Measurements from ENCODE around the gene ACACA. TPM values are rescaled to one million over a fixed set of nuclear protein-coding genes. Genes with fewer than 3 reads are reported as not detected.

The ACACA gene
- total RNA-seq, 1 experiment from 2014 or later: 33.0 TPM

DNA sequence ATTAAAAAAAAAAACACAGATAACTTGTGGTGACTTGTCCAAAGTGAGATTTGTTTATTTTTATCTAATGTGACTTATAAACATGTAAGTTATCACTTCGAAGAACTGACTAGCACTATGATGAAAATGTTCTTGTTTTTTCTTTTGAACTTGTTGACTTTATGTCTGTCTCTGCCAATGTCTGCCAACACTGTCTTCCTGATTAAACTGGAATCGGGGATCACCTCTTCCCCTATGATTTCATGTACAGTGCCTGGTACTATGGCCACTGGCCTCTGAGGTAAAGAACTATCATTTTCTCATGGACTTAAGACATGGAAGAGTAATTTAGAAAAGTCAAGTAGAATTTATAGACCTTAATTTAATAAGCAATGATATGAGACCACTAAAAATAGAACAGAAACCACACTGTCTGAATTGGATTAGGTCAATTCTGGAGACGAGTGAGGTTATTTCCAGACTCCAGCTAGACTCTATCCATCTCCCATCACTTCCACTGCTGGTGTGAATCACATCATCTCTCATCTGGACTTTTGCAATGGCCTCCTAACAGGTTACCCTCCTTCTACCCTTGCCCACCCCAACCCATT, 22.0 kb downstream of the ACACA start:
- H3K36me3 ChIP-seq (ENCODE audit: low read depth, low read length): no peaks in the 10 kb centered on the region
- H3K4me3 ChIP-seq (ENCODE audit: low read length): no peak overlapping the region
- H4K20me1 ChIP-seq (ENCODE audit: low read length): no peaks in the 10 kb centered on the region
- no peak overlapping the region for H3K9ac ChIP-seq (ENCODE audit: low read length)
- H3K27me3 ChIP-seq (ENCODE audit: low read length): no peaks in the 10 kb centered on the region
- no peak overlapping the region for H3K27ac ChIP-seq (ENCODE audit: low read length)
- no peaks in the 10 kb centered on the region for H3F3A ChIP-seq (ENCODE audit: low read length, unreplicated experiment)
- ChIA-PET CTCF (no interaction called here), POLR2A (ENCODE audit: unreplicated experiment) (no interaction called here)
- DNase-seq (no peak), ATAC-seq (no peak)
- no peaks in the 10 kb centered on the region for H3K4me1 ChIP-seq (ENCODE audit: insufficient read depth, low read length)
- intact Hi-C loops (cut with micrococcal nuclease): no loop called here
- H3K9me2 ChIP-seq (replicated peaks; ENCODE audit: low read length): no peaks in the 10 kb centered on the region
- no TSS peak for BruUV-seq (replicated peaks)
- no peaks in the 10 kb centered on the region for H3K79me2 ChIP-seq (ENCODE audit: low read length)
- H2AFZ ChIP-seq (ENCODE audit: low read length): no peak overlapping the region
- no peaks in the 10 kb centered on the region for H3K9me3 ChIP-seq (ENCODE audit: low read length)
- no peak overlapping the region for H3K4me2 ChIP-seq (ENCODE audit: low read length)
- no peak for TF ChIP-seq EZH2 (IDR thresholded peaks at IDR 0.05; ENCODE audit: low read length, unreplicated experiment)
- TF ChIP-seq, protein P1, sequence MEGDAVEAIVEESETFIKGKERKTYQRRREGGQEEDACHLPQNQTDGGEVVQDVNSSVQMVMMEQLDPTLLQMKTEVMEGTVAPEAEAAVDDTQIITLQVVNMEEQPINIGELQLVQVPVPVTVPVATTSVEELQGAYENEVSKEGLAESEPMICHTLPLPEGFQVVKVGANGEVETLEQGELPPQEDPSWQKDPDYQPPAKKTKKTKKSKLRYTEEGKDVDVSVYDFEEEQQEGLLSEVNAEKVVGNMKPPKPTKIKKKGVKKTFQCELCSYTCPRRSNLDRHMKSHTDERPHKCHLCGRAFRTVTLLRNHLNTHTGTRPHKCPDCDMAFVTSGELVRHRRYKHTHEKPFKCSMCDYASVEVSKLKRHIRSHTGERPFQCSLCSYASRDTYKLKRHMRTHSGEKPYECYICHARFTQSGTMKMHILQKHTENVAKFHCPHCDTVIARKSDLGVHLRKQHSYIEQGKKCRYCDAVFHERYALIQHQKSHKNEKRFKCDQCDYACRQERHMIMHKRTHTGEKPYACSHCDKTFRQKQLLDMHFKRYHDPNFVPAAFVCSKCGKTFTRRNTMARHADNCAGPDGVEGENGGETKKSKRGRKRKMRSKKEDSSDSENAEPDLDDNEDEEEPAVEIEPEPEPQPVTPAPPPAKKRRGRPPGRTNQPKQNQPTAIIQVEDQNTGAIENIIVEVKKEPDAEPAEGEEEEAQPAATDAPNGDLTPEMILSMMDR (conservative IDR thresholded peaks at IDR 0.05; ENCODE audit: low read depth, low read length): no peak

DNA sequence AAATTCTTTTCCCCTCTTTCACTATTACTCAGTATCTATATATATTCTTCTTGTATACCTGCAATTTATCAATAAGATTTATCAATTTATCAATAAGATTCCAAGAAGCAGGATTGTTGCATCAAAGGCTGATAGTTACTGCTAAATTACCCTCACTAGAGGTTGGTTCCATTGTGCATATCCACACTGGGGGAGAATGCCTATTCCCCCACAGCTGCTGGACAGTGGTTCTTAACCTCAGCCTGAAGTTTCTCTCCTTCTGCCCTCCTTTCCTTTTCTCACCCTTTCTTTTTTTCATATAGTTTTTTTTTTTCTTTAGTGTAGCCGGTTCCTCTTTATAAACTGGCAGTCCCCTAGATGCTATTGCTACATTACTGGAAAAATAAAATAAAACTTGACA, 24.6 kb downstream of the ACACA start:
- no peaks in the 10 kb centered on the region for H3K27me3 ChIP-seq (ENCODE audit: low read length)
- DNase-seq (no peak), ATAC-seq (no peak)
- no peak overlapping the region for H2AFZ ChIP-seq (ENCODE audit: low read length)
- no peaks in the 10 kb centered on the region for H4K20me1 ChIP-seq (ENCODE audit: low read length)
- H3K9me3 ChIP-seq (ENCODE audit: low read length): no peaks in the 10 kb centered on the region
- H3K4me3 ChIP-seq (ENCODE audit: low read length): no peak overlapping the region
- no peaks in the 10 kb centered on the region for H3K36me3 ChIP-seq (ENCODE audit: low read depth, low read length)
- no peak overlapping the region for H3K27ac ChIP-seq (ENCODE audit: low read length)
- no peak overlapping the region for H3K4me2 ChIP-seq (ENCODE audit: low read length)
- POLR2A ChIA-PET (ENCODE audit: unreplicated experiment): no interaction called here
- CTCF ChIA-PET: no interaction called here
- TF ChIP-seq EZH2 (IDR thresholded peaks at IDR 0.05; ENCODE audit: low read length, unreplicated experiment) (no peak), EZH2phosphoT487 (IDR thresholded peaks at IDR 0.05; ENCODE audit: borderline replicate concordance, low read length) (no peak)
- TF ChIP-seq, protein P1 (conservative IDR thresholded peaks at IDR 0.05; ENCODE audit: low read depth, low read length): no peak
- no peaks in the 10 kb centered on the region for H3F3A ChIP-seq (ENCODE audit: low read length, unreplicated experiment)
- no peaks in the 10 kb centered on the region for H3K79me2 ChIP-seq (ENCODE audit: low read length)
- no peaks in the 10 kb centered on the region for H3K4me1 ChIP-seq (ENCODE audit: insufficient read depth, low read length)
- intact Hi-C loops (cut with micrococcal nuclease): no loop called here
- H3K9me2 ChIP-seq (replicated peaks; ENCODE audit: low read length): no peaks in the 10 kb centered on the region
- no peak overlapping the region for H3K9ac ChIP-seq (ENCODE audit: low read length)
- no TSS peak for BruUV-seq (replicated peaks)

DNA sequence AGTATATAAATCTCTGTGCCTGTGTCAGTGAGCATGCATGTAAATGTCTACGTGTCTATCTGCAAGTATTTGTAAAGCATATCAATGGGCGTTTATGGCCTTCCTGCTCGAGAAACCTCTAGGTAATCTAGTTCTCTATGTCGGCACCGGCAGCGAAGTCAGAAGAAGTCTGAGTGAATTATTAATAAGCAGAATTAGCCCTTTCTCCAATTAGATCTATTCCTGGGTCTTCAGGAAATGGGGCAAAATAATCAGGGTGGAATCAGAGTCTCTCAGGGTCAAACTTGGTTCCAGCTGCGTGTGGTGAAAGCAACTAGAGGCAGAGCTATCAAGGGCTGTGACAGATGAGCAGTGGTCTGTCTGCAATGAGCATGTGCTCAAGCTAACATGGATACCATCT, 30.9 kb downstream of the ACACA start, which contains the start of gene C17orf78:
Gene C17orf78, plus strand, starts transcription at position 280 of the 400 bp plus-strand sequence. Its CDS starts 108 bp downstream, at position 388.
- BruUV-seq (replicated peaks): no TSS peak
- H3K9ac ChIP-seq (ENCODE audit: low read length): no peak within 1 kb of the TSS
- no peaks in the 10 kb centered on the region for H3K4me1 ChIP-seq (ENCODE audit: insufficient read depth, low read length)
- DNase-seq (no peak), ATAC-seq (no peak)
- POLR2A ChIA-PET (ENCODE audit: unreplicated experiment): no interaction called here
- H4K20me1 ChIP-seq (ENCODE audit: low read length): no peaks in the 10 kb centered on the region
- H3K36me3 ChIP-seq (ENCODE audit: low read depth, low read length): no peaks in the 10 kb centered on the region
- no peak within 1 kb of the TSS for H3K4me2 ChIP-seq (ENCODE audit: low read length)
- H3F3A ChIP-seq (ENCODE audit: low read length, unreplicated experiment): no peaks in the 10 kb centered on the region
- H2AFZ ChIP-seq (ENCODE audit: low read length): no peak within 1 kb of the TSS
- CTCF ChIA-PET: no interaction called here
- H3K27me3 ChIP-seq (ENCODE audit: low read length): no peaks in the 10 kb centered on the region
- no peaks in the 10 kb centered on the region for H3K9me3 ChIP-seq (ENCODE audit: low read length)
- H3K27ac ChIP-seq (ENCODE audit: low read length): no peak within 1 kb of the TSS
- intact Hi-C loops (cut with micrococcal nuclease): no loop called here
- no peak within 1 kb of the TSS for H3K4me3 ChIP-seq (ENCODE audit: low read length)
- TF ChIP-seq EZH2phosphoT487 (IDR thresholded peaks at IDR 0.05; ENCODE audit: borderline replicate concordance, low read length) (no peak), EZH2 (IDR thresholded peaks at IDR 0.05; ENCODE audit: low read length, unreplicated experiment) (no peak)
- TF ChIP-seq, protein P1 (conservative IDR thresholded peaks at IDR 0.05; ENCODE audit: low read depth, low read length): no peak
- H3K9me2 ChIP-seq (replicated peaks; ENCODE audit: low read length): no peaks in the 10 kb centered on the region
- no peaks in the 10 kb centered on the region for H3K79me2 ChIP-seq (ENCODE audit: low read length)
